SH-SY5Y (cell line): ENCODE data around the gene CMTM4.

Experiments used
- GATA2 ChIP-seq: IDR thresholded peaks from 2 replicates; pipeline ENCODE4 v1.6.1; 2011; ENCODE audit warnings: mild to moderate bottlenecking, low read depth, low read length
- GATA3 ChIP-seq: IDR thresholded peaks from 2 replicates; pipeline ENCODE4 v1.6.1; 2011; ENCODE audit warnings: low read depth, mild to moderate bottlenecking, low read length, moderate library complexity

DNA sequence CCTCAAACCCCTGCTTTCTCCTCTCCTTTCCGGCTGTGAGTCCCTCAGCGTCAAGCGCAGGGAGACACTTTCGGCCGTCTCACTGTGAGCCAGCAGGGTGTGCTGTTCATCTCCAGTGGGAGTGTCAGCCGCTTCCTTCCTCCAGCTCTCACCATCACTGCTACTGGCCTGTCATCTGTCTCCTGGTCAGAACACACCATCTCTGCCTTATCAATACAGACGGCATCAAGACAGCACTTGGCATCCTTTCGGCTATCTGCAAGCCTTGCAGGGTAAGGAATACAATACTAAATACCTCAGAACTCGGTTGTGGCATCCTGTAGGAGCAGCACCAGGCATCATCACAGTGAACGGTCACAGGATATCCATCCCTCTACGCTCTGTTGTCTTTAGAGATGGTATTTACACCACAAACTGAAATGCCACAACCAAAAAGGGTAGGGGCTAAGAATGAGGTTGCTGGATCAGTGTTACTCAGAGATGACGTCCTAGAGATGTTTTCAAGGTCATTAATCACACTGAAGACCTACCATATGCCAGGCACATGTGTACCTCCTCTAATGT lies 20.7 kb upstream of the CMTM4 start:
- TF ChIP-seq GATA3: no peak
- TF ChIP-seq GATA2: no peak
